Fibroblast of the aortic adventitia (primary cell): ENCODE results near the gene ZNF804A. TPM values are rescaled to one million over a fixed set of nuclear protein-coding genes. Genes with fewer than 3 reads are reported as not detected.

Experiments
- DNase-seq: peaks from one replicate; pipeline ENCODE4 v3.0.0-alpha.2; 2010; ENCODE audit warnings: low read depth
- H3K4me3 ChIP-seq: 2 replicates; pipeline ENCODE4 v1.5.1; 2011; ENCODE audit warnings: low read depth, mild to moderate bottlenecking, control low read depth, low read length, moderate library complexity
- total RNA-seq: library from RNA; depleted of rRNA; stranded (reverse); fragments of >200 nt; gene quantifications from 2 replicates; pipeline ENCODE4 v1.2.3, GENCODE V29; 2012; ENCODE audit warnings: low replicate concordance
- TF ChIP-seq, protein P1 (sequence below): IDR thresholded peaks from 2 replicates; pipeline ENCODE4 v1.5.1; 2011; ENCODE audit warnings: mild to moderate bottlenecking, low read length, control low read depth, inconsistent platforms; ENCODE audit not compliant: insufficient read depth

The ZNF804A gene
- total RNA-seq, 1 donor, result 12.9 TPM

DNA sequence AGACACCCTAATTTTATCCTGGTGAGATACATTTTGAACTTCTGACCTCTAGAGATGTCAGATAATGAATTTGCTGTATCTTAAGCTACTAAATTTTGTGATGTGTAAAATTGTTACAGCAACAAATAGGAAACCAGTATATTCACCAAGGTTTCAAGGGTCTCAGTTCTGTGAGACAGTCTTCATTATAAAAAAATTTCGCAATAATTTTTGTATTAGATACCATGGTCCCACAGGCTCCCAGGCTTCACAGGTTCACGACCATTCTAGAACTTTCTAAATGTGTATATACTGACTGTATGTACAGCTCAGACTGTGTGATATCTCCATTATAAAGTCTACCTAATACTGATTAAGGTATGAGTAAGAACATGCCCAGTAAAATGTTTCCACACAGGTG, 181.4 kb downstream of the ZNF804A start:
- no peak for DNase-seq
- TF ChIP-seq, protein P1, sequence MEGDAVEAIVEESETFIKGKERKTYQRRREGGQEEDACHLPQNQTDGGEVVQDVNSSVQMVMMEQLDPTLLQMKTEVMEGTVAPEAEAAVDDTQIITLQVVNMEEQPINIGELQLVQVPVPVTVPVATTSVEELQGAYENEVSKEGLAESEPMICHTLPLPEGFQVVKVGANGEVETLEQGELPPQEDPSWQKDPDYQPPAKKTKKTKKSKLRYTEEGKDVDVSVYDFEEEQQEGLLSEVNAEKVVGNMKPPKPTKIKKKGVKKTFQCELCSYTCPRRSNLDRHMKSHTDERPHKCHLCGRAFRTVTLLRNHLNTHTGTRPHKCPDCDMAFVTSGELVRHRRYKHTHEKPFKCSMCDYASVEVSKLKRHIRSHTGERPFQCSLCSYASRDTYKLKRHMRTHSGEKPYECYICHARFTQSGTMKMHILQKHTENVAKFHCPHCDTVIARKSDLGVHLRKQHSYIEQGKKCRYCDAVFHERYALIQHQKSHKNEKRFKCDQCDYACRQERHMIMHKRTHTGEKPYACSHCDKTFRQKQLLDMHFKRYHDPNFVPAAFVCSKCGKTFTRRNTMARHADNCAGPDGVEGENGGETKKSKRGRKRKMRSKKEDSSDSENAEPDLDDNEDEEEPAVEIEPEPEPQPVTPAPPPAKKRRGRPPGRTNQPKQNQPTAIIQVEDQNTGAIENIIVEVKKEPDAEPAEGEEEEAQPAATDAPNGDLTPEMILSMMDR, result no peak
- H3K4me3 ChIP-seq, result no peak overlapping the region

DNA sequence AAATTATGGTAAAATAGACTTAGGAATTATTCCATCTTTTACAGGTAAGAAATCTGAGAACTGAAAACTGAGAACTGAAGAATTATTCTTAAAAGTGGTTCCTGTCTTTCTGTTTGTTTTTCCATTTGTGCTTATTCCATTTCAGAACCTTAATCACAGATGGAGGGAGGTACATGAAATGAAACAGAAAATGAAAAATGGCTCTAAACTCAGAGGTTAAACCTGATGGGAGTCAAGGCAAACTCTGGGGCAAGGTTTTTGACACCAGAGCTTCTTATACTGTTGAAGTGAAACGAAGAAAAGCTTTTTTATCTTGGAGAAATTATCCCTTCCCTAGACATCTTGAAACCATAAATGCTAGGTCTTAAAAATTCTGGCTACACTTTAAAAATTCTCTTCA, 182.1 kb downstream of the ZNF804A start:
- TF ChIP-seq, protein P1, result no peak
- DNase-seq, result no peak
- H3K4me3 ChIP-seq, result no peak overlapping the region

DNA sequence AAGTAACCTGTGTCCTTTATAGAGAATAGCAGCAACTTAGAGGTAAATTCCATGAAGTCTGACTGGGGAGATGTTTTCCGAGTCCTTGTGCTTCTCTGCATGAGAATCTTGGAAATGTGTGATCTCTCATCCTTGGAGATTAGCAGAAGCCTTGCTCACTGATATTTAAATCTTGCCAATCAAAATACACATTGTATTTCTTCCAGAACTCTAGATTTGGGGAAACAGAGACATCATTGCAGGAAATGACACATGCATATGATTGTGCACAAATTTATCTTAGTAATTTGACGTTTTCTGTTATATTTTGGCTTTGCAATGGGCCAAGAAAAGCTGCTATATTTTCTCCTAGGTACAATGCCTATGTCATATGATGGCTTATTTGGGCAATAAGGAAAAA, 182.6 kb downstream of the ZNF804A start:
- H3K4me3 ChIP-seq, result no peak overlapping the region
- DNase-seq, result peak; percentile 74
- TF ChIP-seq, protein P1, result no peak

DNA sequence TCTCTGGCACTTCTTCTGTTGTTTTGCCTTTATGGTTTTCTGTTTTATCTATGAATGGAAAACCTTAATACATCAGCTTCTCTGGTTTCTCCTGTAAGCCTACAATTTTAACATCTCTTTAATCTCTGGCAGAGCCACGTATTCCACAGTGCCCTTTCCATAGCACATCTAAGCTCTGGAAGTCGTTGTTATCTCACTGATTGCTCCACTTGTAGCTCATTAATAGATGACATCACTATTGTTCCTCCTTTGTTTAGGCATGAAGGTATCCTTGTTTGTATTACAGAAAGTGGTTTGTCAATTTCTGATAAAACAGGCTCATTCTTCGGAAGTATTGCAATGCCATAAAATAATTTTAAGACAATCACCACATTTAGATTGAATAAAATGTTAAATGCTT, 185.2 kb downstream of the ZNF804A start:
- H3K4me3 ChIP-seq, result no peak overlapping the region
- DNase-seq, result no peak
- TF ChIP-seq, protein P1, result no peak

DNA sequence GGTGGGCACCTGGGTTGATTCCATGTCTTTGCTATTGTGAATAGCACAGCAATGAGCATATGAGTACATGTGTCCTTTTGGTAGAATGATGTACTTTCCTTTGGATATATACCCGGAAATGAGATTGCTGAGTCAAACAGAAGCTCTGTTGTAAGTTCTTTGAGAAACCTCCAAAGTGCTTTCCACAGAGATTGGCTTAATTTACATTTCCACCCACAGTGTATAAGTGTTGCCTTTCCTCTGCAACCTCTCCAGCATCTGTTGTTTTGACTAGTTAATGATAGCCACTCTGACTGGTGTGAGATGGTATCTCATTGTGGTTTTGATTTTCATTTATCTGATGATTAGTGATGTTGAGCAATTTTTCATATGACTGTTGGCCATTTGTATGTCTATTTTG, 194.8 kb downstream of the ZNF804A start:
- no peak overlapping the region for H3K4me3 ChIP-seq
- peak; percentile 13 for DNase-seq
- TF ChIP-seq, protein P1, result no peak

DNA sequence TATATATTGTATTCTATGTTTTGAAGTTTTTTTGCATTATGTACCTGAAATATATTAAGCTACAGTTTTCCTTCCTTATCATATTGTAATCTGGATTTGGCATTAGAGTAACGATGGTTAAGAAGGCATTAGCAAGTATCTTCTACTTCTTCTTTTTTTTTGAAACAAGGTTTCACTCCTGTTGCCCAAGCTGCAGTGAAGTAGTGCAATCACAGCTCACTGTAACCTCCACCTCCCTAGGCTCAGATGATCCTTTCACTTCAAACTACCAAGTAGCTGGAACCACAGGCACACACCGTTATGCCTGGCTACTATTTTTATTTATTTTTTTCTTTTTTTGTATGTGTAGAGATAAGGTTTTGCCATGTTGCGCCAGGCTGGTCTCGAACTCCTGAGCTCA, 201.1 kb downstream of the ZNF804A start:
- no peak overlapping the region for H3K4me3 ChIP-seq
- DNase-seq, result no peak
- TF ChIP-seq, protein P1, result no peak

DNA sequence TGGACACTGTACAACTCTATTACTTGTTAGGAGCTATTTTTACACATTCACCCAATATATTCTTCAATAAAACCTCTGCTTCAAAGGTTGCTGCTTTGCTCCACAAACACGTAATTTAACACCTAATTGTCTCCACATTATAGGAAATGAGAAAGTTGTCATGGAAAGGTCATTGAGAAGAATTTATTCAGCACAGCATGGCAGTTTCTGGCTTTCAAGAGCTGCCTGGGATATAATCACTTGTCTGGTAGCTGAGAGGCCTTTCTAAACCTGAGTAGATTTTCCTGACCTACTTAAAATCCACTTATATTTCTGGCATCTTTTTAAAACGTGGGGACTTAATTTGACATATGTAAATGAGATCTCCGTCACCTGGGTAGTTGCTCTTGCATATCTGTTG, 216.1 kb downstream of the ZNF804A start:
- TF ChIP-seq, protein P1, result no peak
- no peak overlapping the region for H3K4me3 ChIP-seq
- DNase-seq, result no peak
